Muscle layer of duodenum (tissue), 2 donors: ENCODE measurements around the gene GPRC5C.
"Not testable (repeated sequence)": the region's sequence is repeated elsewhere in the genome, so short reads cannot be mapped to it uniquely, and the experiment has no call there.

Source experiments
- H3K27ac ChIP-seq: one replicate; pipeline ENCODE4 v1.7.0; 2013; ENCODE audit warnings: mild to moderate bottlenecking, low read length
- H3K27me3 ChIP-seq: one replicate; pipeline ENCODE4 v1.7.0; 2013; ENCODE audit warnings: low read depth, mild to moderate bottlenecking, control low read depth, low read length
- H3K36me3 ChIP-seq, 2 donors: one replicate each; pipeline ENCODE4 v1.7.0; 2013; ENCODE audit warnings: low read length in 2 of 2, control low read depth in 1 of 2, mild to moderate bottlenecking in 1 of 2; ENCODE audit not compliant: insufficient read depth in 2 of 2, control insufficient read depth in 1 of 2
- H3K4me1 ChIP-seq, 2 donors: one replicate each; pipeline ENCODE4 v1.7.0; 2013; ENCODE audit warnings: low read length in 2 of 2, mild to moderate bottlenecking in 2 of 2, control low read depth in 1 of 2, moderate library complexity in 1 of 2; ENCODE audit not compliant: insufficient read depth in 2 of 2, control insufficient read depth in 1 of 2
- H3K4me3 ChIP-seq, 2 donors: one replicate each; pipeline ENCODE4 v1.7.0; 2013; ENCODE audit warnings: low read length in 2 of 2, low read depth in 1 of 2, mild to moderate bottlenecking in 1 of 2
- H3K9me3 ChIP-seq, 2 donors: one replicate each; pipeline ENCODE4 v1.7.0; 2013; ENCODE audit warnings: low read length in 2 of 2, control low read depth in 1 of 2, mild to moderate bottlenecking in 1 of 2; ENCODE audit not compliant: control insufficient read depth in 1 of 2
- donor health status: healthy.

Gene GPRC5C

DNA sequence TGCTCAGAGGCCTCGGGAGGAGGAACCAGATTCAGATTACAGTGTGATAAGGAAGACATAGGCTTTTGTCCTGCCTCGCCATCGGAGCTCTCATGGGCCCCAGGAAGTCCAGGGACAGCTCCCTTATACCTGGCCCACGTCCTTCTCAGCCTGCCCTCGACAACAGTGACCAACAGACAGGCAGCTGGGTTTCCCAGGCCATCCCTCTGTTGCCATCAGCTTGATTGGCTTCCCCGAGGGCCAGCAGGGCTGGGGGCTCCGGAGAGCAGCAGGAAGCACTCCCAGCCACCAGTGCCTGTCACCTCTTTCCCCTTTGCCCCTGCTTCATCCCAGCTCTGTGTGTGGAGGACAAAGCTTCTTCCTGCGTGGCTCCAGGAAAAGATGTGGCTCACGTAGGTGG lies 52.2 kb downstream of the GPRC5C start:
- Histone ChIP-seq H3K4me3 (no peak overlapping the region), H3K9me3 (no peaks in the 10 kb centered on the region), H3K36me3 (no peaks in the 10 kb centered on the region), H3K27me3 (no peaks in the 10 kb centered on the region), H3K4me1 (peaks cover 0 to 4% of the 10 kb centered on the region in 2 donors), H3K27ac (no peak overlapping the region)

- H3K9me3 ChIP-seq, result no peaks in the 10 kb centered on the region
- H3K27ac ChIP-seq, result no peak overlapping the region
- no peaks in the 10 kb centered on the region for H3K27me3 ChIP-seq
- H3K4me3 ChIP-seq, result no peak overlapping the region
- no peaks in the 10 kb centered on the region for H3K36me3 ChIP-seq
- H3K4me1 ChIP-seq, result no peaks in the 10 kb centered on the region
These were observed 53.3 kb downstream of the GPRC5C start for GRCh38 chr17:74485022-74485743.

- Histone ChIP-seq H3K27ac (no peak overlapping the region), H3K27me3 (no peaks in the 10 kb centered on the region), H3K9me3 (no peaks in the 10 kb centered on the region), H3K4me3 (no peak overlapping the region), H3K4me1 (no peaks in the 10 kb centered on the region), H3K36me3 (no peaks in the 10 kb centered on the region)
These were observed 54.0 kb downstream of the GPRC5C start for GRCh38 chr17:74485841-74486240.

GRCh38 chr17:74488276-74488675 lies 56.4 kb downstream of the GPRC5C start:
- not testable (repeated sequence) for H3K27ac ChIP-seq, H3K36me3 ChIP-seq, H3K9me3 ChIP-seq, H3K27me3 ChIP-seq, H3K4me3 ChIP-seq, H3K4me1 ChIP-seq

DNA sequence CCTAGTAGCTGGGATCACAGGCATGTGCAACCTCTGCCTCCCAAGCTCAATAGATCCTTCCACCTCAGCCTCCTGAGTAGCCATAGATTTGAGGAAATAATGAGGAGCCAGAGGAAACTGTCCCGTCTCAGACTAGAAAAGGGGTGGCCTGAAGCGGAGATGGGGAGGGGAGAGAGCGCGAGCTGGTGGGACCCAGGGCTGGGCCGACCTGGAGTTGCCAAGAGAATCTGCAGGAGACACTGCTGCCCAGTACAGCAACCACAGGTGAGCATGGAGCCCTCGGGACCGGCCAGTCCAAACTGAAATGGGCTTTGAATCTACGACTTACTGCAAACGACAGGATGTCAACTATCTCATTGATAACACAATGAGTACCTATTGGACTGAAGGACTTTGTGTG lies 58.8 kb downstream of the GPRC5C start:
- Histone ChIP-seq H3K9me3 (no peaks in the 10 kb centered on the region), H3K4me3 (no peak overlapping the region), H3K4me1 (no peaks in the 10 kb centered on the region), H3K27ac (no peak overlapping the region), H3K36me3 (no peaks in the 10 kb centered on the region), H3K27me3 (no peaks in the 10 kb centered on the region)

DNA sequence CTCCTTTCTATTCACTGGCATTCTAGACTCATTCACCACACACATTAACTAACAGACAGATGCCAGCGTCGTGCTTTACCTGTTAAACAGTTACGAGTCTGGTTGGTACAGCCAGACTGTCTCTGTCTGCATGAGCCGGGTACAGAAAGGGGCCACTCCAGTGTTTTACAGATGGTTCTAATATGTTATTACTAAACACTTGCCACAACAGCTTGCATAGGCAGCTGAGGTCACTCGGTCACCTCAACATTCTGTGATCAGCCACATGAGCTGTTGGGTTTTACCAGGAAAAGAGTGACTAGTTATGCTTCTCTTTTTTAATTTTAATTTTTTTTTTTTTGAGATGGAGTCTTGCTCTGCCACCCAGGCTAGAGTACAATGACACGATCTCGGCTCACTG lies 59.7 kb downstream of the GPRC5C start:
- H3K27ac ChIP-seq, result no peak overlapping the region
- no peaks in the 10 kb centered on the region for H3K4me1 ChIP-seq
- H3K9me3 ChIP-seq, result no peaks in the 10 kb centered on the region
- no peaks in the 10 kb centered on the region for H3K36me3 ChIP-seq
- no peaks in the 10 kb centered on the region for H3K27me3 ChIP-seq
- H3K4me3 ChIP-seq, result no peak overlapping the region

GRCh38 chr17:74493331-74493833 lies 61.5 kb downstream of the GPRC5C start:
- Histone ChIP-seq H3K4me3 (no peak overlapping the region), H3K9me3 (no peaks in the 10 kb centered on the region), H3K27me3 (no peaks in the 10 kb centered on the region), H3K27ac (no peak overlapping the region), H3K4me1 (no peaks in the 10 kb centered on the region), H3K36me3 (no peaks in the 10 kb centered on the region)
